CD4-positive, alpha-beta T cell (primary cell): Measurements from ENCODE around the gene USP6NL. TPM values are rescaled to one million over a fixed set of nuclear protein-coding genes. Genes with fewer than 3 reads are reported as not detected.

Experiments used
- ATAC-seq: fragments of 200-7000 bp; cut with Tn5 transposase; one replicate; pipeline ENCODE4 v1.10.0; 2022; ENCODE audit warnings: mild to moderate bottlenecking; ENCODE audit not compliant: poor library complexity
- CTCF ChIA-PET: fragments of 350-600 bp; sonication (Branson Sonifier 250); formaldehyde crosslinking; loops from one replicate; lab custom pipeline; 2021; ENCODE audit warnings: antibody characterized with exemption, inconsistent platforms; lab: Charles Lee
- POLR2A ChIA-PET: fragments of 350-600 bp; sonication (Branson Sonifier 250); formaldehyde crosslinking; loops from one replicate; lab custom pipeline; 2021; ENCODE audit warnings: antibody characterized with exemption, inconsistent platforms; lab: Charles Lee
- DNase-seq, 14 experiments: peaks; one replicate each; pipeline ENCODE4 v3.0.0-alpha.2; 2013 to 2020; ENCODE audit warnings: mixed read lengths in 2 of 14
- H3K27ac ChIP-seq, 2 donors: one replicate each; pipeline versions ENCODE4 v1.5.1 to v1.7.0; 2013; ENCODE audit warnings: low read length in 2 of 2, low read depth in 1 of 2, mild to moderate bottlenecking in 1 of 2
- H3K27me3 ChIP-seq, 2 experiments: 1 replicate in 1 of 2; 2 replicates in 1 of 2; pipeline versions ENCODE4 v1.6.1 to v1.7.0; 2013; ENCODE audit warnings: low read length in 2 of 2, control low read depth in 1 of 2, mild to moderate bottlenecking in 1 of 2, moderate library complexity in 1 of 2; ENCODE audit not compliant: insufficient read depth in 2 of 2, control insufficient read depth in 1 of 2
- H3K36me3 ChIP-seq: one replicate; pipeline ENCODE4 v1.6.1; 2013; ENCODE audit warnings: low read length, control low read depth; ENCODE audit not compliant: insufficient read depth
- H3K4me1 ChIP-seq: one replicate; pipeline ENCODE4 v1.6.1; 2013; ENCODE audit warnings: low read length, control low read depth; ENCODE audit not compliant: insufficient read depth
- H3K4me3 ChIP-seq: one replicate; pipeline ENCODE4 v1.5.1; 2013; ENCODE audit warnings: mild to moderate bottlenecking, low read length, moderate library complexity
- H3K9me3 ChIP-seq, 2 experiments: 1 replicate in 1 of 2; 2 replicates in 1 of 2; pipeline versions ENCODE4 v1.6.1 to v1.7.0; 2013; ENCODE audit warnings: low read length in 2 of 2, mild to moderate bottlenecking in 2 of 2, control low read depth in 1 of 2, moderate library complexity in 1 of 2; ENCODE audit not compliant: control insufficient read depth in 1 of 2, insufficient read depth in 1 of 2
- H3K27ac Mint-ChIP-seq: one replicate; pipeline ENCODE4 v1.8.0; 2020; ENCODE audit warnings: mixed read lengths
- H3K27me3 Mint-ChIP-seq: one replicate; pipeline ENCODE4 v1.8.0; 2021; ENCODE audit warnings: mixed read lengths
- H3K36me3 Mint-ChIP-seq: one replicate; pipeline ENCODE4 v1.8.0; 2021; ENCODE audit warnings: low read depth, mixed read lengths
- H3K4me1 Mint-ChIP-seq: one replicate; pipeline ENCODE4 v1.8.0; 2021; ENCODE audit warnings: low read depth, mixed read lengths
- H3K4me3 Mint-ChIP-seq: one replicate; pipeline ENCODE4 v1.8.0; 2020; ENCODE audit warnings: mild to moderate bottlenecking, mixed read lengths
- H3K9me3 Mint-ChIP-seq: one replicate; pipeline ENCODE4 v1.8.0; 2020; ENCODE audit warnings: mixed read lengths
- CTCF ChIP-seq: fragments of 200-600 bp; IDR thresholded peaks from one replicate; pipeline ENCODE4 v1.8.0; 2022; ENCODE audit warnings: antibody characterized with exemption, mild to moderate bottlenecking
- intact Hi-C, 2 experiments: fragments of 100-400 bp; cut with DNase I in 1 of 2; cut with micrococcal nuclease in 1 of 2; formaldehyde crosslinking; loops; one replicate each; pipeline versions ENCODE4 v1.15.1 to v1.9.0; 2023 to 2025; cut with DNase I, micrococcal nuclease
- total RNA-seq, 174 experiments: library from RNA in 2 of 174; stranded (reverse) in 2 of 174; gene quantifications; one replicate each; pipeline ENCODE4 v1.2.3 and lab custom pipeline; 2021 to 2026

USP6NL gene
- total RNA-seq, 2 experiments from 2014 or later: 5.2 to 5.6 TPM

- H3K36me3 ChIP-seq: no peaks in the 10 kb centered on the region
- Mint-ChIP-seq H3K4me3 (no peak overlapping the region), H3K27me3 (no peaks in the 10 kb centered on the region), H3K27ac (no peak overlapping the region), H3K9me3 (no peaks in the 10 kb centered on the region), H3K36me3 (peaks cover 8% of the 10 kb centered on the region), H3K4me1 (no peaks in the 10 kb centered on the region)
- ChIA-PET POLR2A (no interaction called here), CTCF (no interaction called here)
- intact Hi-C loops: no loop called here
- no peak for TF ChIP-seq CTCF
- DNase-seq: no peak
- H3K27ac ChIP-seq: no peak overlapping the region
- no peaks in the 10 kb centered on the region for H3K4me1 ChIP-seq
- no peak for ATAC-seq
- H3K9me3 ChIP-seq: no peaks in the 10 kb centered on the region
- H3K4me3 ChIP-seq: no peak overlapping the region
- H3K27me3 ChIP-seq: no peaks in the 10 kb centered on the region
Observed at GRCh38 chr10:11510281-11510680, 101.2 kb downstream of the USP6NL start.

GRCh38 chr10:11509036-11509435 lies 102.4 kb downstream of the USP6NL start:
- ChIA-PET POLR2A (no interaction called here), CTCF (no interaction called here)
- H3K27me3 ChIP-seq: no peaks in the 10 kb centered on the region
- H3K36me3 ChIP-seq: no peaks in the 10 kb centered on the region
- no peak for TF ChIP-seq CTCF
- ATAC-seq (no peak), DNase-seq (no peak)
- Mint-ChIP-seq H3K4me3 (no peak overlapping the region), H3K4me1 (no peaks in the 10 kb centered on the region), H3K27me3 (no peaks in the 10 kb centered on the region), H3K27ac (no peak overlapping the region), H3K36me3 (peaks cover 8% of the 10 kb centered on the region), H3K9me3 (no peaks in the 10 kb centered on the region)
- H3K9me3 ChIP-seq: no peaks in the 10 kb centered on the region
- H3K27ac ChIP-seq: no peak overlapping the region
- intact Hi-C loops: no loop called here
- H3K4me1 ChIP-seq: no peaks in the 10 kb centered on the region
- H3K4me3 ChIP-seq: no peak overlapping the region

- Mint-ChIP-seq H3K27me3 (no peaks in the 10 kb centered on the region), H3K27ac (no peak overlapping the region), H3K36me3 (peaks cover 8% of the 10 kb centered on the region), H3K4me1 (no peaks in the 10 kb centered on the region), H3K9me3 (no peaks in the 10 kb centered on the region), H3K4me3 (no peak overlapping the region)
- ATAC-seq: no peak
- Histone ChIP-seq H3K4me1 (no peaks in the 10 kb centered on the region), H3K27me3 (no peaks in the 10 kb centered on the region), H3K36me3 (no peaks in the 10 kb centered on the region), H3K9me3 (no peaks in the 10 kb centered on the region), H3K27ac (no peak overlapping the region), H3K4me3 (no peak overlapping the region)
- ChIA-PET POLR2A (no interaction called here), CTCF (interaction anchor here (1.4 to 1.6 kb wide), 3 partner anchors 9 to 276 kb away, joined by 3 to 6 read pairs (median 6); no protein-coding TSS in a partner anchor)
- TF ChIP-seq CTCF: no peak
- DNase-seq: no peak
- intact Hi-C loops: no loop called here
Observed at GRCh38 chr10:11506247-11506789, 105.1 kb downstream of the USP6NL start.
